Hematopoietic multipotent progenitor cell (in vitro differentiated cells): ENCODE results near the gene DPH5. TPM values are rescaled to one million over a fixed set of nuclear protein-coding genes. Genes with fewer than 3 reads are reported as not detected.
"Not testable (repeated sequence)": the region's sequence is repeated elsewhere in the genome, so short reads cannot be mapped to it uniquely, and the experiment has no call there.

Experiments
- DNase-seq, 3 donors: peaks; one replicate each; pipeline ENCODE4 v3.0.0-alpha.2; 2011 to 2015; ENCODE audit warnings: low read depth in 2 of 3, low spot score in 2 of 3
- total RNA-seq: library from RNA; depleted of rRNA; stranded (reverse); fragments of >200 nt; gene quantifications from one replicate; pipeline ENCODE4 v1.2.3, GENCODE V29; 2012

DPH5 gene
- total RNA-seq, 1 donor: 29.6 TPM

GRCh38 chr1:101033017-101033416 is 7.4 kb upstream of the DPH5 start:
- DNase-seq: no peak

GRCh38 chr1:101032129-101032528 is 6.5 kb upstream of the DPH5 start:
- not testable (repeated sequence) for DNase-seq

- DNase-seq: peak in 1 of 3 donors; percentile 34
Observed at GRCh38 chr1:101030881-101031280, 5.3 kb upstream of the DPH5 start.

GRCh38 chr1:101029184-101029583 is 3.6 kb upstream of the DPH5 start:
- DNase-seq: no peak

GRCh38 chr1:101028466-101028865 is 2.9 kb upstream of the DPH5 start:
- DNase-seq: no peak

- no peak for DNase-seq
Observed at GRCh38 chr1:101027194-101027772, 1.7 kb upstream of the DPH5 start.

GRCh38 chr1:101026430-101026788 is 825 bp upstream of the DPH5 start:
- no peak for DNase-seq

- DNase-seq: no peak
Observed at GRCh38 chr1:101025283-101025656, 314 bp downstream of the DPH5 start.

GRCh38 chr1:101022294-101022693 is 3.3 kb downstream of the DPH5 start:
- DNase-seq: no peak

GRCh38 chr1:101017448-101017847 is 8.1 kb downstream of the DPH5 start:
- no peak for DNase-seq

GRCh38 chr1:101013776-101014175 is 11.8 kb downstream of the DPH5 start:
- no peak for DNase-seq

GRCh38 chr1:101008229-101008834 is 17.3 kb downstream of the DPH5 start:
- no peak for DNase-seq

- DNase-seq: no peak
Observed at GRCh38 chr1:101006553-101006952, 19.0 kb downstream of the DPH5 start.

GRCh38 chr1:101005871-101006270 is 19.7 kb downstream of the DPH5 start:
- DNase-seq: no peak

GRCh38 chr1:101005183-101005582 is 20.4 kb downstream of the DPH5 start:
- DNase-seq: no peak

- DNase-seq: no peak
Observed at GRCh38 chr1:101004670-101005069, 20.9 kb downstream of the DPH5 start.

GRCh38 chr1:101004061-101004460 is 21.5 kb downstream of the DPH5 start:
- DNase-seq: no peak

GRCh38 chr1:101003012-101003650 is 22.5 kb downstream of the DPH5 start:
- no peak for DNase-seq

GRCh38 chr1:101002551-101002950 is 23.0 kb downstream of the DPH5 start:
- DNase-seq: peak in 2 of 3 donors; percentile 43 to 68

- DNase-seq: peak in 1 of 3 donors; percentile 6
Observed at GRCh38 chr1:101000131-101000873, 25.3 kb downstream of the DPH5 start.

- no peak for DNase-seq
Observed at GRCh38 chr1:100998426-100998825, 27.2 kb downstream of the DPH5 start.
